ENCODE measurements around the gene C20orf144. TPM values are rescaled to one million over a fixed set of nuclear protein-coding genes. Genes with fewer than 3 reads are reported as not detected.

C20orf144 gene
- total RNA-seq, 4 donors from 2014 or later: not detected

- H3K9me3 ChIP-seq: no peaks in the 10 kb centered on the region
- intact Hi-C loops (cut with DNase I; ENCODE audit: low total_unique reads): no loop called here
- TF ChIP-seq EP300 (IDR thresholded peaks at IDR 0.05; ENCODE audit: low read depth): no peak
- no peak for TF ChIP-seq CTCF (IDR thresholded peaks at IDR 0.05)
- TF ChIP-seq POLR2AphosphoS5 (IDR thresholded peaks at IDR 0.05): no peak
- no peak for TF ChIP-seq POLR2A (IDR thresholded peaks at IDR 0.05)
- WGBS, 2 donors (ENCODE audit: low coverage in 1 of 2): 96% methylated on average over 12 of the region's 17 CpGs; no CpG with 5 or more reads in 1 of the 2 donors
- H3K4me1 ChIP-seq: peaks cover 14 to 23% (median 19%) of the 10 kb centered on the region in 4 donors
- peaks cover 0 to 4% (median 1%) of the 10 kb centered on the region in 4 donors for H3K36me3 ChIP-seq
- no peak overlapping the region for H3K4me3 ChIP-seq
- no peak for DNase-seq
- no peaks in the 10 kb centered on the region for H3K27me3 ChIP-seq
- H3K27ac ChIP-seq: no peak overlapping the region
- in situ Hi-C loops (cut with MboI; ENCODE audit: low pct_ligation_motif_present in 1 of 4, low pct_unique_long_range_greater_than_20kb in 1 of 4, low sequenced_read_pairs in 3 of 4): loop anchor here in 2 of 4 donors (10.0 kb wide), 2 partner anchors 192 to 202 kb away; no protein-coding TSS in a partner anchor
Observed at GRCh38 chr20:33656783-33657703, 5.1 kb upstream of the C20orf144 start.

GRCh38 chr20:33657704-33658095 is 4.4 kb upstream of the C20orf144 start:
- Histone ChIP-seq H3K9me3 (no peaks in the 10 kb centered on the region), H3K4me1 (peaks cover 17 to 25% (median 20%) of the 10 kb centered on the region in 4 donors), H3K27ac (no peak overlapping the region), H3K27me3 (no peaks in the 10 kb centered on the region), H3K36me3 (peaks cover 0 to 4% (median 1%) of the 10 kb centered on the region in 4 donors), H3K4me3 (no peak overlapping the region)
- in situ Hi-C loops (cut with MboI; ENCODE audit: low pct_ligation_motif_present in 1 of 4, low pct_unique_long_range_greater_than_20kb in 1 of 4, low sequenced_read_pairs in 3 of 4): loop anchor here in 2 of 4 donors (10.0 kb wide), 2 partner anchors 193 to 203 kb away; no protein-coding TSS in a partner anchor
- TF ChIP-seq EP300 (IDR thresholded peaks at IDR 0.05; ENCODE audit: low read depth): no peak
- no peak for TF ChIP-seq POLR2AphosphoS5 (IDR thresholded peaks at IDR 0.05)
- no peak for TF ChIP-seq CTCF (IDR thresholded peaks at IDR 0.05)
- no peak for TF ChIP-seq POLR2A (IDR thresholded peaks at IDR 0.05)
- WGBS, 2 donors (ENCODE audit: low coverage in 1 of 2): 94% methylated on average over 12 of the region's 12 CpGs; no CpG with 5 or more reads in 1 of the 2 donors
- DNase-seq: no peak
- intact Hi-C loops (cut with DNase I; ENCODE audit: low total_unique reads): no loop called here

GRCh38 chr20:33658510-33658909 is 3.6 kb upstream of the C20orf144 start:
- H3K9me3 ChIP-seq: no peaks in the 10 kb centered on the region

More at GRCh38 chr20:33658510-33658909, 3.6 kb upstream of the C20orf144 start:
- peaks cover 0 to 4% (median 1%) of the 10 kb centered on the region in 4 donors for H3K36me3 ChIP-seq
- 88% methylated on average over 6 of the region's 8 CpGs; no CpG with 5 or more reads in 1 of the 2 donors for WGBS, 2 donors (ENCODE audit: low coverage in 1 of 2)
- H3K27me3 ChIP-seq: no peaks in the 10 kb centered on the region
- no peak overlapping the region for H3K4me3 ChIP-seq
- DNase-seq: no peak
- in situ Hi-C loops (cut with MboI; ENCODE audit: low pct_ligation_motif_present in 1 of 4, low pct_unique_long_range_greater_than_20kb in 1 of 4, low sequenced_read_pairs in 3 of 4): loop anchor here in 2 of 4 donors (10.0 kb wide), 2 partner anchors 194 to 204 kb away; no protein-coding TSS in a partner anchor
- TF ChIP-seq POLR2A (IDR thresholded peaks at IDR 0.05): no peak
- TF ChIP-seq CTCF (IDR thresholded peaks at IDR 0.05): no peak
- no peak for TF ChIP-seq POLR2AphosphoS5 (IDR thresholded peaks at IDR 0.05)
- no peak for TF ChIP-seq EP300 (IDR thresholded peaks at IDR 0.05; ENCODE audit: low read depth)
- intact Hi-C loops (cut with DNase I; ENCODE audit: low total_unique reads): no loop called here
- H3K4me1 ChIP-seq: peaks cover 14 to 23% (median 19%) of the 10 kb centered on the region in 4 donors
- H3K27ac ChIP-seq: no peak overlapping the region

All from transverse colon (tissue), 4 donors.